ENCODE results near the gene SYPL1.

The SYPL1 gene

GRCh38 chr7:106120500-106120899 lies 8.4 kb upstream of the SYPL1 start:
- Histone ChIP-seq H3K27ac (ENCODE audit: low read depth, low read length) (no peak overlapping the region), H3K4me2 (ENCODE audit: low read length) (no peak overlapping the region), H3K27me3 (ENCODE audit: control insufficient read depth, low read length) (no peaks in the 10 kb centered on the region), H3K9me2 (replicated peaks; ENCODE audit: control insufficient read depth, low read length) (no peaks in the 10 kb centered on the region), H3K4me3 (ENCODE audit: low read length) (no peak overlapping the region), H3F3A (ENCODE audit: control insufficient read depth, insufficient read depth) (peaks cover 17% of the 10 kb centered on the region), H3K36me3 (ENCODE audit: control insufficient read depth, low read length) (no peaks in the 10 kb centered on the region), H3K9me3 (ENCODE audit: control insufficient read depth, insufficient read depth, low read length) (no peaks in the 10 kb centered on the region), H3K79me2 (ENCODE audit: control insufficient read depth, low read length) (no peaks in the 10 kb centered on the region), H4K20me1 (ENCODE audit: control insufficient read depth, insufficient read depth, low read depth, low read length) (no peaks in the 10 kb centered on the region), H3K4me1 (ENCODE audit: control insufficient read depth, low read length) (peaks cover 58% of the 10 kb centered on the region)
- TF ChIP-seq EZH2phosphoT487 (IDR thresholded peaks at IDR 0.05; ENCODE audit: borderline replicate concordance, low read length) (no peak), CTCF (IDR thresholded peaks at IDR 0.05; ENCODE audit: low read depth, low read length, poor library complexity, severe bottlenecking) (no peak)

- H3K36me3 ChIP-seq (ENCODE audit: control insufficient read depth, low read length), result peaks cover 3% of the 10 kb centered on the region; the same call in 1 of the 2 replicates
- H3K4me1 ChIP-seq (ENCODE audit: control insufficient read depth, low read length), result peaks cover 66% of the 10 kb centered on the region
- no peak overlapping the region for H3K4me2 ChIP-seq (ENCODE audit: low read length)
- TF ChIP-seq EZH2phosphoT487 (IDR thresholded peaks at IDR 0.05; ENCODE audit: borderline replicate concordance, low read length), result no peak
- TF ChIP-seq CTCF (IDR thresholded peaks at IDR 0.05; ENCODE audit: low read depth, low read length, poor library complexity, severe bottlenecking), result no peak
- no peaks in the 10 kb centered on the region for H3K9me2 ChIP-seq (replicated peaks; ENCODE audit: control insufficient read depth, low read length)
- H4K20me1 ChIP-seq (ENCODE audit: control insufficient read depth, insufficient read depth, low read depth, low read length), result no peaks in the 10 kb centered on the region
- peaks cover 17% of the 10 kb centered on the region for H3F3A ChIP-seq (ENCODE audit: control insufficient read depth, insufficient read depth)
- no peak overlapping the region for H3K4me3 ChIP-seq (ENCODE audit: low read length)
- no peaks in the 10 kb centered on the region for H3K9me3 ChIP-seq (ENCODE audit: control insufficient read depth, insufficient read depth, low read length)
- peaks cover 4% of the 10 kb centered on the region; the same call in 1 of the 2 replicates for H3K79me2 ChIP-seq (ENCODE audit: control insufficient read depth, low read length)
- no peak overlapping the region for H3K27ac ChIP-seq (ENCODE audit: low read depth, low read length)
- no peaks in the 10 kb centered on the region for H3K27me3 ChIP-seq (ENCODE audit: control insufficient read depth, low read length)
Observed at GRCh38 chr7:106119719-106120118, 7.6 kb upstream of the SYPL1 start.

- Histone ChIP-seq H3F3A (ENCODE audit: control insufficient read depth, insufficient read depth) (peaks cover 27% of the 10 kb centered on the region), H3K36me3 (ENCODE audit: control insufficient read depth, low read length) (peaks cover 3% of the 10 kb centered on the region; the same call in 1 of the 2 replicates), H3K4me3 (ENCODE audit: low read length) (no peak overlapping the region), H3K27ac (ENCODE audit: low read depth, low read length) (0 out of 2 replicates have a peak overlapping the region, but pooled peaks have one; percentile 79), H3K27me3 (ENCODE audit: control insufficient read depth, low read length) (no peaks in the 10 kb centered on the region), H3K79me2 (ENCODE audit: control insufficient read depth, low read length) (peaks cover 9% of the 10 kb centered on the region), H3K9me2 (replicated peaks; ENCODE audit: control insufficient read depth, low read length) (no peaks in the 10 kb centered on the region), H3K9me3 (ENCODE audit: control insufficient read depth, insufficient read depth, low read length) (no peaks in the 10 kb centered on the region), H3K4me1 (ENCODE audit: control insufficient read depth, low read length) (peaks cover 82% of the 10 kb centered on the region), H3K4me2 (ENCODE audit: low read length) (peak overlapping the region; percentile 86), H4K20me1 (ENCODE audit: control insufficient read depth, insufficient read depth, low read depth, low read length) (no peaks in the 10 kb centered on the region)
- TF ChIP-seq EZH2phosphoT487 (IDR thresholded peaks at IDR 0.05; ENCODE audit: borderline replicate concordance, low read length), result no peak
- no peak for TF ChIP-seq CTCF (IDR thresholded peaks at IDR 0.05; ENCODE audit: low read depth, low read length, poor library complexity, severe bottlenecking)
Observed at GRCh38 chr7:106117786-106118544, 5.9 kb upstream of the SYPL1 start.

Measured in DOHH2 (cell line).